HEK293T (cell line): ENCODE data around the gene PPP1CA.

Experiments used
- CTCF ChIA-PET: fragments of 350-600 bp; formaldehyde crosslinking; extraction: SDS; loops from one replicate; lab custom pipeline; 2021; ENCODE audit warnings: antibody characterized with exemption, inconsistent platforms; lab: Yijun Ruan, JAX
- POLR2A ChIA-PET: fragments of 350-600 bp; formaldehyde crosslinking; extraction: SDS; loops from one replicate; lab custom pipeline; 2020; ENCODE audit warnings: antibody characterized with exemption, inconsistent platforms; lab: Yijun Ruan, JAX
- DNase-seq: peaks from one replicate; pipeline ENCODE4 v3.0.0; 2012; ENCODE audit warnings: mixed read lengths; ENCODE audit errors: extremely low spot score
- ARNT ChIP-seq: fragments of 450-650 bp; IDR thresholded peaks from 2 replicates; pipeline ENCODE4 v1.6.1; 2017; ENCODE audit warnings: mild to moderate bottlenecking
- BHLHE40 ChIP-seq: fragments of 450-650 bp; IDR thresholded peaks from 2 replicates; pipeline ENCODE4 v1.6.1; 2016; ENCODE audit warnings: mild to moderate bottlenecking, moderate library complexity, borderline replicate concordance
- CTBP1 ChIP-seq: fragments of 450-650 bp; IDR thresholded peaks from 2 replicates; pipeline ENCODE4 v1.6.1; 2016; ENCODE audit warnings: borderline replicate concordance
- ELF4 ChIP-seq: fragments of 450-650 bp; IDR thresholded peaks from 2 replicates; pipeline ENCODE4 v1.6.1; 2017; ENCODE audit warnings: antibody characterized with exemption
- FOXA1 ChIP-seq: fragments of 450-650 bp; IDR thresholded peaks from 2 replicates; pipeline ENCODE4 v1.6.1; 2016; ENCODE audit warnings: mild to moderate bottlenecking
- FOXK2 ChIP-seq: fragments of 450-650 bp; IDR thresholded peaks from 2 replicates; pipeline ENCODE4 v1.6.1; 2016; ENCODE audit warnings: mild to moderate bottlenecking
- FOXM1 ChIP-seq: fragments of 450-650 bp; IDR thresholded peaks from 2 replicates; pipeline ENCODE4 v1.6.1; 2017; ENCODE audit warnings: mild to moderate bottlenecking, borderline replicate concordance
- HDGF ChIP-seq: fragments of 450-650 bp; IDR thresholded peaks from 2 replicates; pipeline ENCODE4 v1.6.1; 2017; ENCODE audit warnings: antibody characterized with exemption, borderline replicate concordance
- L3MBTL2 ChIP-seq: fragments of 450-650 bp; conservative IDR thresholded peaks from 2 replicates; pipeline ENCODE4 v1.6.1; 2016; ENCODE audit warnings: mild to moderate bottlenecking
- LEF1 ChIP-seq: fragments of 450-650 bp; IDR thresholded peaks from 2 replicates; pipeline ENCODE4 v1.6.1; 2017; ENCODE audit warnings: mild to moderate bottlenecking, borderline replicate concordance
- NFRKB ChIP-seq: fragments of 450-650 bp; IDR thresholded peaks from 2 replicates; pipeline ENCODE4 v1.6.1; 2016; ENCODE audit warnings: mild to moderate bottlenecking, moderate library complexity
- SP1 ChIP-seq: fragments of 450-650 bp; IDR thresholded peaks from 2 replicates; pipeline ENCODE4 v1.6.1; 2017
- SUZ12 ChIP-seq: fragments of 450-650 bp; IDR thresholded peaks from 2 replicates; pipeline ENCODE4 v1.6.1; 2016; ENCODE audit warnings: mild to moderate bottlenecking
- TARDBP ChIP-seq: fragments of 450-650 bp; IDR thresholded peaks from 2 replicates; pipeline ENCODE4 v1.6.1; 2016
- ZNF384 ChIP-seq: fragments of 450-650 bp; IDR thresholded peaks from 2 replicates; pipeline ENCODE4 v1.6.1; 2016
- TF ChIP-seq, protein P1 (sequence below): fragments of 450-650 bp; IDR thresholded peaks from 2 replicates; pipeline ENCODE4 v1.6.1; 2016

The PPP1CA gene

DNA sequence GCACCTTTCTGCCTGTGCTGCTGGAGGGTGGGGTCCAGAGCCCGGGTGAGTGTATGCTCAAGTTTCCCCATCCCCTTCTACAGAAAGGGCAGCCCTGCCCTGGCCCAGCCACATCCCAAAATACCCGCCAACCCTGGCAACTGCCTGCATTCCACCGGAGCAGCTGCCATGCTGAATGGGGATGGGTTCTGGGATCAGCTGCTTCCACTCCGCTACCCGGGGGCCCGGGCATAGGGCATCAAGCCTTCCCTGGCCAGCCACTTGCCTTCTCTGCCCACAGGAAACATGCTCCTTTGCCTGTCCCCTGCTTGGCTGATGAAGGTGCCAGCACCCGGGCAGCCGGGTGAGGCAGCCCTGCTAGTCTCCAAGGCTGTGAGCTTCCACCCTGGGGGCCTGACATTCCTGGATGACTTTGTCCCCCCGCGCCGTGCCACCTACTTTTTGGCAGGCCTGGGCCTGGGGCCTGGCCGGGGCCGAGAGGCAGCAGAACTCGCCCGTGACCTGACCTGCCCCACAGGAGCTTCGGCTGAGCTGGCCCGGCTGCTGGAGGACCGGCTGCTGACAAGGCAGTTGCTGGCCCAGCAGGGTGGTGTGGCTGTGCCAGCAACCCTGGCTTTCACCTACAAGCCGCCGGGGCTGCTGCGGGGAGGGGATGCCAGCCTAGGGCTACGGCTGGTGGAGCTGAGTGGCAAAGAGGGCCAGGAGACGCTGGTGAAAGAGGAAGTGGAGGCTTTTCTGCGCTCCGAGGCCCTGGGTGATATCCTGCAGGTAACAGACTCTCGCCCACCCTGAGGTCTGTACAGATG, 17.0 kb upstream of the PPP1CA start:
- ChIA-PET CTCF (interaction anchor here (0.6 kb wide), 1 partner anchor 31 kb away, joined by 3 read pairs; no protein-coding TSS in a partner anchor), POLR2A (interaction anchor here (1.2 to 4.8 kb wide), 5 partner anchors 10 to 49 kb away, joined by 4 to 42 read pairs (median 11); partner anchors contain the start of genes PPP1CA, RPS6KB2 and TMEM134)
- TF ChIP-seq L3MBTL2 (no peak), ZNF384 (no peak), SUZ12 (no peak), NFRKB (no peak), ARNT (no peak), CTBP1 (no peak), FOXA1 (no peak), ELF4 (no peak), FOXM1 (no peak), BHLHE40 (no peak), HDGF (no peak), TARDBP (no peak), LEF1 (no peak)
- TF ChIP-seq, protein P1, sequence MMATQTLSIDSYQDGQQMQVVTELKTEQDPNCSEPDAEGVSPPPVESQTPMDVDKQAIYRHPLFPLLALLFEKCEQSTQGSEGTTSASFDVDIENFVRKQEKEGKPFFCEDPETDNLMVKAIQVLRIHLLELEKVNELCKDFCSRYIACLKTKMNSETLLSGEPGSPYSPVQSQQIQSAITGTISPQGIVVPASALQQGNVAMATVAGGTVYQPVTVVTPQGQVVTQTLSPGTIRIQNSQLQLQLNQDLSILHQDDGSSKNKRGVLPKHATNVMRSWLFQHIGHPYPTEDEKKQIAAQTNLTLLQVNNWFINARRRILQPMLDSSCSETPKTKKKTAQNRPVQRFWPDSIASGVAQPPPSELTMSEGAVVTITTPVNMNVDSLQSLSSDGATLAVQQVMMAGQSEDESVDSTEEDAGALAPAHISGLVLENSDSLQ = no peak
- no peak for DNase-seq

DNA sequence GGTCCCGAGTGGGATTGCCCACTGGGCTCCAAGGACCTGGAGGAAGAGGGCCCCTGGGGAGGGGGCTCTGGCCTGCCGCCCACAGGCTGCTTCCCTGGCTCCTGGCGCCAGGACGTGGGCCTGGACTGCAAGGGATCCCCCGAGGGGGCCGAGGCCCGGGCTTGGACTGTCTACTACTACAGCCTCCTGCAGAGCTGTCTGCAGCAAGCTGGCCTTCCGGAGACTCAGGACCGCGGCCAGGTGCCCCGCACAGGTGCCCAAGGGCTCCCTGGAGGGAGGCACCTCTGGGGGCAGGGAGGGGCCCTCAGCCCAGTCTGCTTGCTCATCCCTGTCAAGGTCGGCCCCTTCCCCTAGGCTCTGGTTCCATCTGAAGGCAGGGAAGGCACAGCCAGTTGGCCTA, 15.8 kb upstream of the PPP1CA start:
- ChIA-PET CTCF (no interaction called here), POLR2A (interaction anchor here (1.1 to 4.8 kb wide), 4 partner anchors 11 to 51 kb away, joined by 4 to 42 read pairs (median 8); partner anchors contain the start of genes PPP1CA and RPS6KB2)
- TF ChIP-seq NFRKB (no peak), TARDBP (no peak), BHLHE40 (no peak), SP1 (no peak), L3MBTL2 (no peak), ARNT (no peak), SUZ12 (no peak), ELF4 (no peak), HDGF (no peak), FOXK2 (no peak), CTBP1 (no peak), FOXM1 (no peak), ZNF384 (no peak), FOXA1 (no peak), LEF1 (no peak)
- TF ChIP-seq, protein P1 = no peak
- no peak for DNase-seq

DNA sequence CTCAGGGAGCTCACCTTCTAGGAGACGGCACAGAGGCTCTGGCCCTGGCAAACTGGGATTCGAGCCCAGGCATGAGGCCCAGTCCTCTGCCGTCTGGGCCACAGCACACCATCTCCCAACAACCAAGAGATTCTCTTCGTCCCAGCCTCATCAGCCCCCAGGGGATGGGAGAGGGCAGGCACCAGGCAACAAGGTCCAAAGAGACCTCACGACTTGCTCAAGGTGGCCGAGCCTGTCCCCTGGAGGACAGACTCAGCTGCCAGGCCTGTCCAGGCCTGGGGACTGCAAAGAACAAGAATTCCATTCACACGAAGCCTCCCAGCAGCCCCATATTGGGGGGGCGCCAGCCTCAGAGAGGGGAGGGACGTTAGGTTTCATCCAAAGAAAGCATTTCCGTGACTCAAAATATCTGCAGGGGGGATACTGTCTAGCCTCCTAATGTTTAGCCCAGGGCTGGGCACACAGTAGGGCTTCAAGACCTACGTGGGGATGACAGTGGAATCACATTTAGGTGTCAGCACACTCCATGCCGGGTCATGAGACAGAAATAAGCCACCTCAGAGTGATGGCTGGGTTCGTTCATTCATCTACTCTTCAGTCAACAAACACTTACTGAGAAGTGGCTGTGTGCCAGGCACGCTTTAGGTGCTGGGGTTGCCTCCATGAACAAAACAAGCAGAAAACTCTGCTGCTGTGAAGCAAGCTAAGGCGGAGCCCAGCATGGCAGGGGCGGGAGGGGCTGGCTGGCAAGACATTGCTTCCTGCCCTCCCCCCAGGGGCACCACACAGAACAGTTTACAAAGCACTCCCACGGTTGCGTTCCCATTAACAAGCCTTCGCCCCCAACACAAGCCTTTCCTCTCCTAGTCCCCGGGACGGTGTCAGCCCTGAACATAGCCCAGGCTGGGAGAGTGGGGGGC, 15.0 kb upstream of the PPP1CA start:
- CTCF ChIA-PET = no interaction called here
- TF ChIP-seq ZNF384 (no peak), L3MBTL2 (no peak), ARNT (no peak), FOXK2 (no peak), ELF4 (no peak), FOXA1 (no peak), NFRKB (no peak), SUZ12 (no peak), LEF1 (no peak), CTBP1 (no peak), FOXM1 (no peak), SP1 (no peak), BHLHE40 (no peak), TARDBP (no peak), HDGF (no peak)
- TF ChIP-seq, protein P1 = no peak
- POLR2A ChIA-PET = interaction anchor here (1.1 to 4.8 kb wide), 2 partner anchors 15 to 51 kb away, joined by 4 to 42 read pairs; partner anchors contain the start of gene PPP1CA
- no peak for DNase-seq

DNA sequence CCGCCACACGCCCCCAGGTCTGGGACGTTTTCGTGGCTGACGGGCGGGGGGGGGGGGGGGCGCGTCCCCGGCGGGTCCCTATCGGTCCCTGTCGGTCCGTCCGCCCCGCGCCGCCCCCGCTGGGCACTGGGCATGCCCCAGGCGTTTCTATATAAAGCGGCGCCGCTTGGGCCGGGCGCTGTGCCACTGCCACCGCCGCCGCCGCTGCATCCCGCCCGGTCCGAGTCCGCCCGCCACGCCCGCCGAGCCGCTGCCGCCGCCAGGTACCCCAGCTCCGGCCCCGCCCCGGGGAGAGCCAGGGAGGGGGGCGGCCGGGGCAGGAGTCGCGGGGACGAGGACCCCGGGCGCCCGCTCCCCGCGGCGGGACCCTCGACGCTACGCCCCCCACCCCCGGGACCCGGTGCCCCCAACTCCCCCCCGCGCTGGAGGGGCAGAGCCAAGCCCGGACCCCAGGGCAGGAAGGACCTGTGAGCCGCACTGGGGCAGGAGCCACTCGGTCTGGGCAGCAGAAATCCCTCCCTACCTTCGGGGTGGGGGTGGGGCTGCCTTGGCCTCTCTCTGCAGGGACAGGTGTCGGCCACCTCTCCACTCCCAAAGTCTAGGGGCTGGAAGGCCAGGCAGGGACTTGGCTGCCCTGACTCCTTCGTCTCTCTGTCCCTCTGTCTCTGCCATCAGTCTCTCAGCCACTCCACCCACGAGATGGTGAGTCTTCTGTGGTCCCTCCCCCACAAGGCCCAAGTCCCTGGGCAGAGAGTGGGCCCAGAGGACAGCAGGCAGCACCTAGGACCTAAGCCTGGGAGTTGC, 14.0 kb upstream of the PPP1CA start, which contains the start of gene CARNS1:
CARNS1 (plus strand) TSS at position 178 of the 804 bp plus-strand sequence; CDS start at position 700, 522 bp downstream.
- POLR2A ChIA-PET = no interaction called here
- CTCF ChIA-PET = no interaction called here
- TF ChIP-seq CTBP1 (no peak), HDGF (no peak), FOXM1 (no peak), ARNT (no peak), ELF4 (no peak), FOXK2 (no peak), TARDBP (no peak), L3MBTL2 (no peak)
- no peak for DNase-seq

DNA sequence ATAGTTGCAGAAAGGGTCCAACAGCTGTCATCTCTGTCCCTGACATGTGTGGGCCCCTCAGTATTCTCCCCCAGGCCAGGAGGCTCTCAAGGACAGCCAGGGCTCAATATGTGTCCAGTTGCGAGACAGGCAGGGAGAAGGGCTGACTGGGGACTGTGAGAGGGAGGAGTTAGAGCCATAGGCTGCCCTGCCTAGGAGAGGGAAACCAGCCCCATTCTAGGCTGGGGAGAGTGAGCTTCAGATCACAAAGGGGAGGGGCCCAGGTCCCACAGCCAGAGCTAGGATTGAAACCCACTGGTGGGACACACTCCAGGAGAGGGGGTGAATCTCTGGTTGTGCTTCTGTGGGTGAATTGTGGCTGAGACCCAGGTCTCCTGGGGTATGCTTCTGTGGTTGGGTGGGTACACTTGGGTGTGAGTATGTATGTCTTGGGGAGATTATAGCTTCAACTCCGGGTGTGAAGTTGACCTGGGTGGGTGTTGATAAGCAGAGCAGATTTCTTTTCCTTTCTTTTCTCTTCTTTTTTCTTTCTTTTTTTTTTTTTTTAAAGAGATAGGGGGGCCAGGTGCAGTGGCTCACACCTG, 11.7 kb upstream of the PPP1CA start:
- CTCF ChIA-PET = interaction anchor here (0.6 to 2.0 kb wide), 2 partner anchors 12 to 75 kb away, joined by 3 to 4 read pairs; partner anchors contain the start of gene PPP1CA
- TF ChIP-seq ZNF384 (no peak), FOXK2 (no peak), ELF4 (no peak), FOXM1 (no peak), SP1 (no peak), TARDBP (no peak), LEF1 (no peak), L3MBTL2 (no peak), FOXA1 (no peak), HDGF (no peak), NFRKB (no peak), ARNT (no peak), SUZ12 (no peak), BHLHE40 (no peak), CTBP1 (no peak)
- TF ChIP-seq, protein P1 = no peak
- DNase-seq = no peak
- POLR2A ChIA-PET = interaction anchor here (0.7 to 3.6 kb wide), 3 partner anchors 12 to 54 kb away, joined by 3 to 25 read pairs (median 3); partner anchors contain the start of gene PPP1CA
